ENCODE data around the gene SCAP. TPM values are rescaled to one million over a fixed set of nuclear protein-coding genes. Genes with fewer than 3 reads are reported as not detected.

SCAP gene
- total and polyA plus RNA-seq, 2 of the 13 experiments (the other 11 are each of a cell fraction or from before 2014, with no cell fraction given) = 40.4 to 53.3 TPM

DNA sequence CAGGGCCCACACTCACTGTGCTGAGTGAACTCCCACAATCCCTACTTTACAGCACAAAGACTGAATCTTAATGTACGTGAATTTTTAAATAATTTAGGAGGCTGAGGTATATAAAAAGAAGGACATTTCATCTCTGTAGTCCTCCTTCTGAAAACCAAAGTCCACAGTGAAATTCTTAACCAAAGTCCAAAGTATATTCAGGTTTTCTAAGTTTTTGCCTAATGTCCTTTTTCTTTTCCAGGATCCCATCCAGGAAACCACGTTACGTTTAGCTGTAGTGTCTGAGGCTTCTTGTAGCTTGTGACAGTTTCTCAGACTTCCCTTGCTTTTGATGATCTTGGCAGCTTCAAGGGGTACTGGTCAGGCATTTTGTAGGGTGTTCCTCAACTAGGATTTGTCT is 44.5 kb downstream of the SCAP start:
- Histone ChIP-seq H4K20me1 (ENCODE audit: insufficient read depth, low read length) (no peaks in the 10 kb centered on the region), H3K36me3 (replicated peaks in 1 of 2; ENCODE audit: control insufficient read depth in 1 of 2, insufficient read depth in 2 of 2, low read length in 2 of 2) (peaks cover 24 to 57% of the 10 kb centered on the region in 2 experiments), H3K4me3 (replicated peaks in 1 of 3; ENCODE audit: insufficient read depth in 1 of 3, low read depth in 2 of 3, low read length in 3 of 3) (no peak overlapping the region), H3K79me2 (ENCODE audit: insufficient read depth, low read length) (no peaks in the 10 kb centered on the region), H3K9ac (ENCODE audit: insufficient read depth, low read depth, low read length) (no peak overlapping the region), H2AFZ (ENCODE audit: low read length) (no peak overlapping the region), H3K9me3 (ENCODE audit: low read length) (no peaks in the 10 kb centered on the region), H3K4me1 (ENCODE audit: insufficient read depth, low read length) (peaks cover 31% of the 10 kb centered on the region), H3K27me3 (ENCODE audit: control insufficient read depth in 1 of 2, insufficient read depth in 2 of 2, low read length in 2 of 2) (no peaks in the 10 kb centered on the region), H3K4me2 (ENCODE audit: low read depth, low read length) (no peak overlapping the region), H3K27ac (ENCODE audit: extremely low read length, insufficient read depth, low read length) (no peak overlapping the region)
- ChIA-PET CTCF (ENCODE audit: low intra/inter-chr PET ratio, low total read pairs) (no interaction called here), POLR2A (interaction anchor here (1.7 kb wide), 1 partner anchor 12 kb away, joined by 3 read pairs; no protein-coding TSS in a partner anchor)
- FAIRE-seq (no peak), DNase-seq (ENCODE audit: low spot score) (no peak), ATAC-seq (no peak)
- no TSS peak for BruUV-seq (replicated peaks)
- intact Hi-C loops (cut with micrococcal nuclease; ENCODE audit: unreplicated experiment) = no loop called here
- TF ChIP-seq, protein P1, sequence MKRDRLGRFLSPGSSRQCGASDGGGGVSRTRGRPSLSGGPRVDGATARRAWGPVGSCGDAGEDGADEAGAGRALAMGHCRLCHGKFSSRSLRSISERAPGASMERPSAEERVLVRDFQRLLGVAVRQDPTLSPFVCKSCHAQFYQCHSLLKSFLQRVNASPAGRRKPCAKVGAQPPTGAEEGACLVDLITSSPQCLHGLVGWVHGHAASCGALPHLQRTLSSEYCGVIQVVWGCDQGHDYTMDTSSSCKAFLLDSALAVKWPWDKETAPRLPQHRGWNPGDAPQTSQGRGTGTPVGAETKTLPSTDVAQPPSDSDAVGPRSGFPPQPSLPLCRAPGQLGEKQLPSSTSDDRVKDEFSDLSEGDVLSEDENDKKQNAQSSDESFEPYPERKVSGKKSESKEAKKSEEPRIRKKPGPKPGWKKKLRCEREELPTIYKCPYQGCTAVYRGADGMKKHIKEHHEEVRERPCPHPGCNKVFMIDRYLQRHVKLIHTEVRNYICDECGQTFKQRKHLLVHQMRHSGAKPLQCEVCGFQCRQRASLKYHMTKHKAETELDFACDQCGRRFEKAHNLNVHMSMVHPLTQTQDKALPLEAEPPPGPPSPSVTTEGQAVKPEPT (CRISPR knock-in tag; IDR thresholded peaks at IDR 0.05; ENCODE audit: low read depth) = no peak
- in situ Hi-C loops (cut with HindIII; ENCODE audit: extremely low pct_ligation_motif_present, low pct_unique_long_range_greater_than_20kb) = no loop called here
- WGBS (ENCODE audit: low lambda C conversion rate) = 94% methylated on average over 3 of the region's 3 CpGs

DNA sequence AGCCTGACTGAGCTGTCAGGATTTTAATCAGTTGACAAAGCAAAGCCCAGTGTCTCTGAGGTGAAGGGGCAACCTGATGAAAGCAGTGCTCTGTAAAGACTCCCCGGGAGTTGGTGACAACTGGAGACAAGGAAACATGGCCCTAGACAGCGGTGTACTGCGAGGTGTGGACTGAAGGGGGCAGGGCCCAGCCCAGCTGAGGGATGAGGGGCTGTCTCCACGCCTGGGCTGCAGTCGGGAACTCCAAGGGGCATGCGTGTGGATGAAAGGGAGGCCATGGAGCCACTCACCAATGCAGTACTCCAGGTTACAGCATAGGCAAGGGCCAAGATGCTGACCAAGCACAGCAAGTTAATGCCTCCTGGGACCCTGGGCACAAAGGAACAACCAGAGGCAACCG is 45.1 kb downstream of the SCAP start:
- in situ Hi-C loops (cut with HindIII; ENCODE audit: extremely low pct_ligation_motif_present, low pct_unique_long_range_greater_than_20kb) (no loop called here), intact Hi-C loops (cut with micrococcal nuclease; ENCODE audit: unreplicated experiment) (no loop called here)
- Histone ChIP-seq H3K36me3 (replicated peaks in 1 of 2; ENCODE audit: control insufficient read depth in 1 of 2, insufficient read depth in 2 of 2, low read length in 2 of 2) (peaks cover 27 to 57% of the 10 kb centered on the region in 2 experiments), H4K20me1 (ENCODE audit: insufficient read depth, low read length) (no peaks in the 10 kb centered on the region), H3K27ac (ENCODE audit: extremely low read length, insufficient read depth, low read length) (no peak overlapping the region), H3K9me3 (ENCODE audit: low read length) (no peaks in the 10 kb centered on the region), H3K4me1 (ENCODE audit: insufficient read depth, low read length) (peaks cover 33% of the 10 kb centered on the region), H3K27me3 (ENCODE audit: control insufficient read depth in 1 of 2, insufficient read depth in 2 of 2, low read length in 2 of 2) (no peaks in the 10 kb centered on the region), H3K4me2 (ENCODE audit: low read depth, low read length) (no peak overlapping the region), H3K4me3 (replicated peaks in 1 of 3; ENCODE audit: insufficient read depth in 1 of 3, low read depth in 2 of 3, low read length in 3 of 3) (no peak overlapping the region), H2AFZ (ENCODE audit: low read length) (no peak overlapping the region), H3K9ac (ENCODE audit: insufficient read depth, low read depth, low read length) (no peak overlapping the region), H3K79me2 (ENCODE audit: insufficient read depth, low read length) (no peaks in the 10 kb centered on the region)
- BruUV-seq (replicated peaks) = no TSS peak
- ChIA-PET POLR2A (interaction anchor here (1.7 kb wide), 1 partner anchor 13 kb away, joined by 3 read pairs; no protein-coding TSS in a partner anchor), CTCF (ENCODE audit: low intra/inter-chr PET ratio, low total read pairs) (no interaction called here)
- DNase-seq (ENCODE audit: low spot score) (no peak), FAIRE-seq (no peak), ATAC-seq (no peak)
- TF ChIP-seq MXD4 (CRISPR knock-in tag; IDR thresholded peaks at IDR 0.05) (no peak), ARID2 (CRISPR knock-in tag; IDR thresholded peaks at IDR 0.05; ENCODE audit: borderline replicate concordance) (no peak), SALL1 (CRISPR knock-in tag; IDR thresholded peaks at IDR 0.05) (no peak), SP1 (IDR thresholded peaks at IDR 0.05) (no peak), SP1 (CRISPR knock-in tag; IDR thresholded peaks at IDR 0.05) (no peak), RBAK (CRISPR knock-in tag; IDR thresholded peaks at IDR 0.05) (no peak)
- TF ChIP-seq, protein P2, sequence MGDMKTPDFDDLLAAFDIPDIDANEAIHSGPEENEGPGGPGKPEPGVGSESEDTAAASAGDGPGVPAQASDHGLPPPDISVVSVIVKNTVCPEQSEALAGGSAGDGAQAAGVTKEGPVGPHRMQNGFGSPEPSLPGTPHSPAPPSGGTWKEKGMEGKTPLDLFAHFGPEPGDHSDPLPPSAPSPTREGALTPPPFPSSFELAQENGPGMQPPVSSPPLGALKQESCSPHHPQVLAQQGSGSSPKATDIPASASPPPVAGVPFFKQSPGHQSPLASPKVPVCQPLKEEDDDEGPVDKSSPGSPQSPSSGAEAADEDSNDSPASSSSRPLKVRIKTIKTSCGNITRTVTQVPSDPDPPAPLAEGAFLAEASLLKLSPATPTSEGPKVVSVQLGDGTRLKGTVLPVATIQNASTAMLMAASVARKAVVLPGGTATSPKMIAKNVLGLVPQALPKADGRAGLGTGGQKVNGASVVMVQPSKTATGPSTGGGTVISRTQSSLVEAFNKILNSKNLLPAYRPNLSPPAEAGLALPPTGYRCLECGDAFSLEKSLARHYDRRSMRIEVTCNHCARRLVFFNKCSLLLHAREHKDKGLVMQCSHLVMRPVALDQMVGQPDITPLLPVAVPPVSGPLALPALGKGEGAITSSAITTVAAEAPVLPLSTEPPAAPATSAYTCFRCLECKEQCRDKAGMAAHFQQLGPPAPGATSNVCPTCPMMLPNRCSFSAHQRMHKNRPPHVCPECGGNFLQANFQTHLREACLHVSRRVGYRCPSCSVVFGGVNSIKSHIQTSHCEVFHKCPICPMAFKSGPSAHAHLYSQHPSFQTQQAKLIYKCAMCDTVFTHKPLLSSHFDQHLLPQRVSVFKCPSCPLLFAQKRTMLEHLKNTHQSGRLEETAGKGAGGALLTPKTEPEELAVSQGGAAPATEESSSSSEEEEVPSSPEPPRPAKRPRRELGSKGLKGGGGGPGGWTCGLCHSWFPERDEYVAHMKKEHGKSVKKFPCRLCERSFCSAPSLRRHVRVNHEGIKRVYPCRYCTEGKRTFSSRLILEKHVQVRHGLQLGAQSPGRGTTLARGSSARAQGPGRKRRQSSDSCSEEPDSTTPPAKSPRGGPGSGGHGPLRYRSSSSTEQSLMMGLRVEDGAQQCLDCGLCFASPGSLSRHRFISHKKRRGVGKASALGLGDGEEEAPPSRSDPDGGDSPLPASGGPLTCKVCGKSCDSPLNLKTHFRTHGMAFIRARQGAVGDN (CRISPR knock-in tag; IDR thresholded peaks at IDR 0.05) = no peak
- 97% methylated on average over 6 of the region's 7 CpGs for WGBS (ENCODE audit: low lambda C conversion rate)

Measured in HepG2 (cell line).